Right lobe of liver (tissue), 4 donors: ENCODE data around the gene PDZD4.

ENCODE experiments used
- POLR2A ChIP-seq: fragments of 450-650 bp; IDR thresholded peaks from one replicate; pipeline ENCODE4 v1.6.1; 2017; ENCODE audit warnings: antibody characterized with exemption, mild to moderate bottlenecking
- TF ChIP-seq, protein P1 (sequence below), 4 donors: fragments of 200-600 bp in 3 of 4; fragments of 450-650 bp in 1 of 4; IDR thresholded peaks; one replicate each; pipeline versions ENCODE4 v1.5.1 to v1.8.0; 2016 to 2022; ENCODE audit warnings: antibody characterized with exemption in 4 of 4, mild to moderate bottlenecking in 2 of 4
- donor health status: DM: no; HTN: no; CAD: no.
- donor health status: DM: no; HTN: no; CAD: no.
- donor health status: DM: no; HTN: yes; CAD: no.

DNA sequence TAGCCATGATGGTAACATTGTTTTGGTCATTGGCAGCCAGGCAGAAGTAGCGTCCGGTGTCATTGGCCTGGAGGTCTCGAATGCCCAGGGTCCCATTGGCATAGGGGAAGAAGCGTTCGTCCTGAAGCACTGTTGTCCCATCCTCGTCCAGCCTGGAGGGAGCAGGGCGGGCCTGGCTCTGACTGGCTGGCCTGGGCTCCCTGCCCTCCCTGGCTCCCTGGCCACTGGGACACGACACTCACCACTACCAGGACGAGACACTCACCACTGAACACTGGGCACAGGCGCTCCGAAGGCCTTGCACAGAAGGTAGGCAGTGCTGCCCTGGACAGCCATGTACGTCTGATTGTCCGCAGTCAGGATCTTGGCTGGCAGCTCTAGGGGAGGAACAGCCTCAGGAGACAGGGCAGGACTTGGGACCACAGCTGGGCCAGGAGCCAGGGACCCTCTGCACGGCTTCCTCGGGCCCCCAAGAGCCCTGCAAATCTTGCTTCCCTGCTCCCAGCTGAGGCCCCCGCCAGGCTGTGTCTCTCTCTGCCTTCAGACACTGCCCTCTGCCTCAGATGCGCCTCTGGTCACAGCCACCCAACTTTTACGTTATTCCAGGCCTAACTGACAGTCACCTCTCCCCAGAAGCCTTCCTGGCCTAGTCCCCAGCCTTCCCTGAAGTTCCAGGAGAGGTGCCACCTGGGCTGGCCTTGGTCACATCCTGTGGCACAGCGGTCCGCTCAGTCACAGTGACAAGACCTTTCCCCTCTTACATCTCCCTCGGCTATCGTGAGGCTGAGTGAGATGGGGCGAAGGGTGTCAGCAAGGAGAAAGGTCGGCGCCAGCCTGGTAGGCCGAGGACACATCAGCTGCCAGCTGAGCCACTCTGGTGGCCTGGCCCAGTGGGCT is 38.5 kb upstream of the PDZD4 start:
- TF ChIP-seq POLR2A, result no peak
- TF ChIP-seq, protein P1, sequence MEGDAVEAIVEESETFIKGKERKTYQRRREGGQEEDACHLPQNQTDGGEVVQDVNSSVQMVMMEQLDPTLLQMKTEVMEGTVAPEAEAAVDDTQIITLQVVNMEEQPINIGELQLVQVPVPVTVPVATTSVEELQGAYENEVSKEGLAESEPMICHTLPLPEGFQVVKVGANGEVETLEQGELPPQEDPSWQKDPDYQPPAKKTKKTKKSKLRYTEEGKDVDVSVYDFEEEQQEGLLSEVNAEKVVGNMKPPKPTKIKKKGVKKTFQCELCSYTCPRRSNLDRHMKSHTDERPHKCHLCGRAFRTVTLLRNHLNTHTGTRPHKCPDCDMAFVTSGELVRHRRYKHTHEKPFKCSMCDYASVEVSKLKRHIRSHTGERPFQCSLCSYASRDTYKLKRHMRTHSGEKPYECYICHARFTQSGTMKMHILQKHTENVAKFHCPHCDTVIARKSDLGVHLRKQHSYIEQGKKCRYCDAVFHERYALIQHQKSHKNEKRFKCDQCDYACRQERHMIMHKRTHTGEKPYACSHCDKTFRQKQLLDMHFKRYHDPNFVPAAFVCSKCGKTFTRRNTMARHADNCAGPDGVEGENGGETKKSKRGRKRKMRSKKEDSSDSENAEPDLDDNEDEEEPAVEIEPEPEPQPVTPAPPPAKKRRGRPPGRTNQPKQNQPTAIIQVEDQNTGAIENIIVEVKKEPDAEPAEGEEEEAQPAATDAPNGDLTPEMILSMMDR (IDR thresholded peaks at IDR 0.05), result no peak
